HL-60 (cell line): Measurements from ENCODE around the gene TALDO1.

Experiments used
- CTCF ChIP-seq: IDR thresholded peaks from one replicate; pipeline ENCODE4 v1.5.1; 2011; ENCODE audit warnings: low read length, control low read depth, inconsistent platforms; ENCODE audit not compliant: insufficient read depth
- POLR2AphosphoS5 ChIP-seq: IDR thresholded peaks from 2 replicates; pipeline ENCODE4 v1.6.1; 2012; ENCODE audit warnings: low read depth

GRCh38 chr11:797296-798092 is 50.2 kb downstream of the TALDO1 start:
- TF ChIP-seq CTCF = no peak
- peak; percentile 34; the same call in 1 of the 2 replicates for TF ChIP-seq POLR2AphosphoS5
